ENCODE results near the gene OR8I2. TPM values are rescaled to one million over a fixed set of nuclear protein-coding genes. Genes with fewer than 3 reads are reported as not detected.

The OR8I2 gene
- total RNA-seq: not detected in 2 replicates

GRCh38 chr11:56093008-56093407 is at the start of gene OR8I2:
TSS of gene OR8I2 (plus strand) at chr11:56093308. CDS start at chr11:56093308, 0 bp downstream.

GRCh38 chr11:56103210-56103737 is 10.2 kb downstream of the OR8I2 start, which contains the start of gene OR8H2:
TSS of gene OR8H2 (plus strand) at chr11:56103687. CDS start at chr11:56105043, 1,356 bp downstream.

GRCh38 chr11:56122073-56122472 is 29.0 kb downstream of the OR8I2 start, which contains the start of gene OR8H3:
TSS of gene OR8H3 (plus strand) at chr11:56122373. CDS start at chr11:56122373, 0 bp downstream.

GRCh38 chr11:56140151-56140661 is 47.1 kb downstream of the OR8I2 start, which contains the start of gene OR8J3:
TSS of gene OR8J3 (minus strand) at chr11:56140201. CDS start at chr11:56137718, 2,483 bp downstream.

Other genes with a start within 250 kb of the OR8I2 start
- not detected in 2 replicates for gene TRIM51, start 210.0 kb upstream of the OR8I2 start, total RNA-seq
- not detected in 2 replicates for gene OR5W2, start 178.7 kb upstream of the OR8I2 start, total RNA-seq
- not detected in 2 replicates for gene OR5I1, start 156.9 kb upstream of the OR8I2 start, total RNA-seq
- gene OR10AG1, start 123.4 kb upstream of the OR8I2 start, total RNA-seq: not detected in 2 replicates
- gene OR5F1, start 98.7 kb upstream of the OR8I2 start, total RNA-seq: not detected in 2 replicates
- not detected in 2 replicates for gene OR5AS1, start 65.7 kb upstream of the OR8I2 start, total RNA-seq
- not detected in 2 replicates for gene OR8H2, start 10.4 kb downstream of the OR8I2 start, total RNA-seq
- gene OR8H3, start 29.1 kb downstream of the OR8I2 start, total RNA-seq: not detected in 2 replicates
- gene OR8J3, start 46.9 kb downstream of the OR8I2 start, total RNA-seq: not detected in 2 replicates
- gene OR8K5, start 67.0 kb downstream of the OR8I2 start, total RNA-seq: not detected in 2 replicates
- not detected in 2 replicates for gene OR5J2, start 83.3 kb downstream of the OR8I2 start, total RNA-seq
- gene OR5T2, start 140.9 kb downstream of the OR8I2 start, total RNA-seq: not detected in 2 replicates
- gene OR5T3, start 158.9 kb downstream of the OR8I2 start, total RNA-seq: not detected in 2 replicates
- not detected in 2 replicates for gene OR5T1, start 180.8 kb downstream of the OR8I2 start, total RNA-seq
- not detected in 2 replicates for gene OR8H1, start 198.9 kb downstream of the OR8I2 start, total RNA-seq
- gene OR8K3, start 221.8 kb downstream of the OR8I2 start, total RNA-seq: not detected in 2 replicates